Measurements from ENCODE around the gene PPFIA2.

The PPFIA2 gene

GRCh38 chr12:81639196-81639595 is 120.0 kb downstream of the PPFIA2 start:
- CTCF ChIA-PET = no interaction called here
- POLR2A ChIA-PET = no interaction called here
- no peak for DNase-seq (ENCODE audit: extremely low spot score)
- no peak for TF ChIP-seq CTCF (IDR thresholded peaks at IDR 0.05; ENCODE audit: control extremely low read depth, extremely low read depth, low read depth, missing control alignments)

GRCh38 chr12:81633127-81633526 is 126.0 kb downstream of the PPFIA2 start:
- DNase-seq (ENCODE audit: extremely low spot score) = no peak
- TF ChIP-seq CTCF (IDR thresholded peaks at IDR 0.05; ENCODE audit: control extremely low read depth, extremely low read depth, low read depth, missing control alignments) = no peak
- POLR2A ChIA-PET = no interaction called here
- CTCF ChIA-PET = interaction anchor here (0.7 to 2.4 kb wide), 4 partner anchors 8 to 181 kb away, joined by 3 to 8 read pairs (median 4); no protein-coding TSS in a partner anchor

- peak; percentile 43 for TF ChIP-seq CTCF (IDR thresholded peaks at IDR 0.05; ENCODE audit: control extremely low read depth, extremely low read depth, low read depth, missing control alignments)
- no peak for DNase-seq (ENCODE audit: extremely low spot score)
- POLR2A ChIA-PET = no interaction called here
- CTCF ChIA-PET = interaction anchor here (0.7 to 2.3 kb wide), 5 partner anchors 8 to 369 kb away, joined by 3 to 7 read pairs (median 3); no protein-coding TSS in a partner anchor
Observed at GRCh38 chr12:81627336-81628189, 131.6 kb downstream of the PPFIA2 start.

GRCh38 chr12:81626406-81626805 is 132.7 kb downstream of the PPFIA2 start:
- CTCF ChIA-PET = no interaction called here

GRCh38 chr12:81617915-81618314 is 141.2 kb downstream of the PPFIA2 start:
- DNase-seq (ENCODE audit: extremely low spot score) = no peak
- no peak for TF ChIP-seq CTCF (IDR thresholded peaks at IDR 0.05; ENCODE audit: control extremely low read depth, extremely low read depth, low read depth, missing control alignments)
- POLR2A ChIA-PET = no interaction called here
- CTCF ChIA-PET = no interaction called here

More at GRCh38 chr12:81626406-81626805, 132.7 kb downstream of the PPFIA2 start:
- DNase-seq (ENCODE audit: extremely low spot score) = no peak
- POLR2A ChIA-PET = no interaction called here
- no peak for TF ChIP-seq CTCF (IDR thresholded peaks at IDR 0.05; ENCODE audit: control extremely low read depth, extremely low read depth, low read depth, missing control alignments)

GRCh38 chr12:81615026-81615588 is 144.0 kb downstream of the PPFIA2 start:
- CTCF ChIA-PET = no interaction called here
- no peak for DNase-seq (ENCODE audit: extremely low spot score)
- TF ChIP-seq CTCF (IDR thresholded peaks at IDR 0.05; ENCODE audit: control extremely low read depth, extremely low read depth, low read depth, missing control alignments) = no peak
- POLR2A ChIA-PET = no interaction called here
